AG20443 (cell line): Measurements from ENCODE around the gene KRTAP2-1.
"Not testable (repeated sequence)": the region's sequence is repeated elsewhere in the genome, so short reads cannot be mapped to it uniquely, and the experiment has no call there.

Source experiments
- DNase-seq: peaks from one replicate; pipeline ENCODE4 v3.0.0; 2012; ENCODE audit warnings: low spot score, mixed read lengths

The KRTAP2-1 gene

GRCh38 chr17:41012326-41013120, 34.6 kb downstream of the KRTAP2-1 start:
- DNase-seq: no peak

- no peak for DNase-seq
Observed at GRCh38 chr17:41010441-41010840, 36.7 kb downstream of the KRTAP2-1 start.

GRCh38 chr17:41009936-41010335, 37.2 kb downstream of the KRTAP2-1 start:
- no peak for DNase-seq

GRCh38 chr17:41009301-41009760, 37.8 kb downstream of the KRTAP2-1 start:
- no peak for DNase-seq

GRCh38 chr17:41008811-41009210, 38.3 kb downstream of the KRTAP2-1 start, which contains the start of gene KRTAP3-1:
TSS of gene KRTAP3-1 (minus strand) at chr17:41009128. CDS start at chr17:41009074, 54 bp downstream.
- no peak for DNase-seq

GRCh38 chr17:41004397-41004796, 42.7 kb downstream of the KRTAP2-1 start:
- DNase-seq: no peak

- no peak for DNase-seq
Observed at GRCh38 chr17:41003926-41004325, 43.2 kb downstream of the KRTAP2-1 start.

GRCh38 chr17:41002814-41003213, 44.3 kb downstream of the KRTAP2-1 start:
- no peak for DNase-seq

GRCh38 chr17:41001795-41002194, 45.3 kb downstream of the KRTAP2-1 start:
- no peak for DNase-seq

GRCh38 chr17:40999563-40999962, 47.6 kb downstream of the KRTAP2-1 start, which contains the start of gene KRTAP3-2:
TSS of gene KRTAP3-2 (minus strand) at chr17:40999906. CDS start at chr17:40999853, 53 bp downstream.
- not testable (repeated sequence) for DNase-seq

GRCh38 chr17:40997361-40997760, 49.8 kb downstream of the KRTAP2-1 start:
- no peak for DNase-seq

- DNase-seq: no peak
Observed at GRCh38 chr17:40996829-40997228, 50.3 kb downstream of the KRTAP2-1 start.
